ENCODE data around the gene LIMS1.
A peak's percentile ranks its signal among the peaks of the same experiment; 100 is the strongest.
"Not testable (repeated sequence)": the region's sequence is repeated elsewhere in the genome, so short reads cannot be mapped to it uniquely, and the experiment has no call there.

LIMS1 gene

DNA sequence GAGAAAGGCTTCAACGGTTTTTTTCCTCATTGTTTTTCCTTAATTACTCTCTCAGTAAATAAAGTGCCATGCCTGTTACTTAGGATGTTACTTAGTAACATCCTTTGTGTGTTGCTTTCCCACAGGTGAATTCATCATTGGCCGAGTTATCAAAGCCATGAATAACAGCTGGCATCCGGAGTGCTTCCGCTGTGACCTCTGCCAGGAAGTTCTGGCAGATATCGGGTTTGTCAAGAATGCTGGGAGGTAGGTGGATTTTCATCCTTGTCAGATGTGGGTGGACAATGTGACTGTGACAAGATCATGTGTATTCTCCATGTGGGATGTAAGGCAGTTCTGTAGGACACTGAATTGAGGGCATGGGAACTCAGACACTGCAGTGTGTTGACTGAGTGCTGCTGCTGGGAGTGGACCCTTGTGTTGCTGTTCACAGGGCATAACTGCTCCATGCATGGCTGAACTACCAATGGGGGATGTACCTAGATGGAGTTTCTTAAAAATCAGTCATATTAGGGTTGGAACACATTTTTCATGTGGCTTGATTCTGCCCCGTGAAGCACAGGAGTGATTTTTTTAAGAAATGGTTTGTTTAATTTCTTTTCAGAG, 138.0 kb downstream of the LIMS1 start:
- DNase-seq: not testable (repeated sequence)

DNA sequence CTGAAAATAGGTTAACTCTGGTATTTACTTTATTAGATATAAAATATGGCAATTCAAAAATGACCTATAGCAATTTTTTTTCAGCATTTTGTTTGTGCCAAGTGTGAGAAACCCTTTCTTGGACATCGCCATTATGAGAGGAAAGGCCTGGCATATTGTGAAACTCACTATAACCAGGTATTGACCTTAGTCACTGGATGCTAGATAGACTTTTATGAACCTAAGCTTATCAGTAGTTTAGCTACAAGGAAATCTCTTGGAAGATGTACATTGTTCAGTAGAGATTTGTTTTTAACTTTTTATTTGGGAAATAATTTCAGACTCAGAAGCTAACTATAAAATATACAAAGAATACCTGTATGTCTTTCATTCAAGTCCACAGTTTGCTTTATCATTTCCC, 142.3 kb downstream of the LIMS1 start:
- DNase-seq: not testable (repeated sequence)

DNA sequence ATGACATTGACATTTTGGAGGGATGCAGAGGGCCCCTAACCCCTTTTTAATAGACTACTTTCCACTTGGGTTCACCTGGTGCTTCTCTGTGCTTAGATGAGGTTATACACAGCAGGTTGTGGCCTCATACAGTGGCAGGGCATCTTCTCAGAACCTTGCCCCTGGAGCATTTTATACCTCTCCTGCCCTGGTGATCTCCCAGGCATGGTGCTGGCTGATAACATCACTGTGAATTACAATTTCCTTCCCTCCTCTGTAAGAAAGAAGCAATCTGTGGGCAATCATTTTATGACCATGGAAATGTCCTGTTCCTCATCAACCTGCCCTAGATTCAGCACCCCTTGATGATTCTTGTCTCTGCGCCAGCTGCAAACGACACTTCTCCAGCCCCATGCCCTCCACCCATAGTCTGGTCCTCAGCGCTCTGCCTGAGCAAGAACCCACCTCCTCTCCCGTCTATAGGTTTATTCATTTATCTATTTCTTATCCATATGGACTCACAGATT, 143.0 kb downstream of the LIMS1 start:
- not testable (repeated sequence) for DNase-seq

DNA sequence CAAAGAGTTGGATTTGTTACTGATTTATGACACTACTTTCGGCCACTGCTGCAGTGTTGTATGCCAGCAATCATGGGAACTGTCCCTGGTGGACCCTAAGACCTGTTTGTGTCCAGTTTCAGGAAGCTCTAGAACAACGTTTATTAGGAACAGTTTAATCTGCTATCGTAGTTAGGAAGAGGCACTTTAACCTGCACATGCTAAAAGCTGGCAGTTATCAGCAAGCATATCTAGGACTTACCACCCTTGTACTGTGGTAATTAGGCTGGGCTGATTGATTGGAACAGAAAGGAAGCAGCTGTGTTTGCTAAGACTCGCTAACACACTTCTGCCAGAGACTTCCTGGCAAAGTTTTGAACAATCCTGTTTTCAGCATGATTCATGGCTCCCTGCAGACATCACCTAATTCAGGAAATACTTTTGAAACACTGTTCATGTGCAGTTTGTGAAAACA, 144.0 kb downstream of the LIMS1 start:
- DNase-seq: not testable (repeated sequence)

DNA sequence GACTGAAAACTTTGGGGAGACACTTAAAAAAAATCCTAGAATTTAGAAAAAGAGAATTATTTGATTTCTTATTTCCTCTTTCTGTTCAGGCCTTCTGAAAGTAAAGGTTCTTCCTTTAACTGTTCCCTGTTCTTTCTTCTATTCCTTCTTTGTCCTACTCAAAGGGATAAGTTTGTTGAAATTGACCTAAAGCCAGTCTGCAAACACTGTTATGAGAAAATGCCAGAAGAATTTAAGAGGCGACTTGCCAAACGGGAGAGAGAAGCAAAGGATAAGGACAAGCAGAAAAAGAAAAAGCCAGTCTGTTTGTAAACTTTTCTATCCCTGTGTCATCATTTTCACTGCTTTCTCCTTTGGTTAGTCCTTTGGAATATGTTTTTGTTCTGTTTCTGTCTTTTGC, 146.5 kb downstream of the LIMS1 start:
- DNase-seq: not testable (repeated sequence)

DNA sequence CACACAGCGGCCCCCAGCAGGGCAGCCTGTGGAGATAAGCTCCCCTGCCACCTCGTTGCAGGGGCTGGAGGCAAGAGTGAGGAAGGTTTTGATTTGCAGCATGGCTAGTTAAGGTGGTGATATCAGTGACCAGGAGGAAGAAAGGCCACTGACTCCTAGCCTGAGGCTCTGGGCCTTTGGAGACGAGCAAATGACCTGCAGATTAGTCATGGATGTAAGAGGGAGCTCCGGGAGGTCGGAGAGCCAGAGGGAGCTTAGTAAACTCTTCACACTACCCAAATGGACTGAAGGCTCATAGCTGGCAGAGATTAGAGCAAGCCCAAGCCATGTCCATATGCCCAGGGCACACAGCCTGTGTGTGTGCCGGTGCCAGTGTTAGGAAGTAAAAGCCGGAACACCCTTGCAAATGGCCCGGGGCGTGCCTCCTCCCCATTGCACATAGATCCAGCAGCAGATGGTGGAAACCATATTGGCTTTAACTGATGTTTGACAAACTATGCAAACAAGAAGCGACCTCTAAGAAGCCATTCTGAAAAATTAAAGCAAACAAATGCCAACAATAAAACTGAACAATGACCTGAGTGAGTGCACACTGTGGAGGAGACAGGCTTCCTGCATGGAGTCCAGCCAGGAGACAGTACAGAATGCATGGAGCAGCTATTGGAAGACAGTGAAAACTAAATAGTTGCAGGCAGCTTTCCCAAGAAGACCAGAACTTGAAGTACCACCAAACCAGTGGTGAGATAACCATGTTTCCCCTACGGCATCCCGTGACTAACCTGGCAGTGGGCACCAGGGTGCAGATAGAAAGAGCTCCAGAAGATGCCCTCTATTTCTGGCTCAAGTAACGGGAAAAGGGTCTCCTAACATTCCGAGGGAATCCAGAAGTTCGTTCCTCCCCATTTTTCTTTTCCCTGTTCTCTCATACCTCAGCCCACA, 154.8 kb downstream of the LIMS1 start:
- not testable (repeated sequence) for DNase-seq

DNA sequence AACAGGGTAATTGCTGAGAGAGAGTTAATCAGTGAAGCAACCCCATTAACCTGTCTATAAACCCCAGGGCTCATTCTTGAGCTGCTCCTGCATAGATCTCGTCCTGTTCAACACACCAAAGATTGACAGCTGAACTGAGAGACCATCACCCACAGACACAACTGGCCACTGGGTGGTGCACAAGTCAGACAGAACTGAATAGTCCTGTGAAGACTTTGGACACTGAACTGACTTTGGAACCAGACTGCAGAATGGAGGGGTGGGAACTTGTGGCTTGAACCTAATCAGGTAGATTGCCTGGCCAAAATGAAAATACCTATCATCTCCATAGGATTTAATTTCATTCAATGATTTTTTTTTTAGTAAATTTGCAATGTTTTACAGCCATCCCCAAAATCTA, 155.7 kb downstream of the LIMS1 start:
- DNase-seq: peak; percentile 8

DNA sequence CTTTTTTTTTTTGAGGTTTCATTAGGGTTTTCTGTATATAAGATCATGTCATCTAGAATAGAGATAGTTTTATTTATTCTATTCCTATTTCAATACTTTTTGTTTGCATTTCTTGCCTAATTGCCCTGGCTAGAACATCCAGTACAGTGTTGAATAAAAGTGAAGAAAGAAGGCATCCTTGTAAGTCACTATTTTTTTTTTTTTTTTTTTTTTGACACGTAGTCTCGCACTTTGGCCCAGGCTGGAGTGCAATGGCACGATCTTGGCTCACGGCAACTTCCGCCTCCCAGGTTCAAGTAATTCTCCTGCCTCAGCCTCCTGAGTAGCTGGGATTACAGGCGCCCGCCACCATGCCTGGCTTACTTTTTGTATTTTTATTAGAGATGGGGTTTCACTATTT, 157.2 kb downstream of the LIMS1 start:
- DNase-seq: no peak

DNA sequence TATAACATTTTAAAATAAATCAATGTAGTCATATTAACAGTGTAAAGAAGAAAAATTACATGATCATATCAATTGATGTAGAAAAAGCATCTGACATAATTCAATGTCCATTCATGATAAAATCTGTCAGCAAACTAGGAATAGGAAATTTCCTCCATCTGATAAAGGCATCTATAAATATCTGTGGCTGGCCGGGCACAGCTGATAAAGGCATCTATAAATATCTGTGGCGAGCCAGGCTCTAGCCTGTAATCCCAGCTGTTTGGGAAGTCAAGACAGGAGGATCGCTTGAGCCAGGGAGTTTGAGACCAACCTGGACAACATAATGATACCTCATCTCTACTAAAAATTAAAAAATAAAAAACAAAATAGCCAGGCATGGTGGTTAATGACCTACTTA, 166.9 kb downstream of the LIMS1 start:
- DNase-seq: no peak

DNA sequence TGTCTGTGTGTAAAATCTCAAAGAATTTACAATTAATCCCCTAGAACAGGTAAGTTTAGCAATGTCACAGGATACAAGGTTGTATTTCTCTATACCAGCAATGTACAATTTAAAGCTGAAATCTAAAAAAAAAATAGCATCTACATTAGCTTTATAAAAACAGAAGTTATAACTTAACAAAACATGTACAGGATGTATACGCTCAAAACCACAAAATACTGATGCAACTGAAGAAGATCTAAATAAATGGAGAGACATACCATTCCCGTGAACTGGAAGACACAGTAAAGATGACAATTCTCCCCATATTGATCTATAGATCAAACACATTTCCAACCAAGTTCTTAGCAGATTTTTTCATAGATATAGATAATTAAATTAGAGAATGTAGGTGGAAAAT, 167.5 kb downstream of the LIMS1 start:
- no peak for DNase-seq

DNA sequence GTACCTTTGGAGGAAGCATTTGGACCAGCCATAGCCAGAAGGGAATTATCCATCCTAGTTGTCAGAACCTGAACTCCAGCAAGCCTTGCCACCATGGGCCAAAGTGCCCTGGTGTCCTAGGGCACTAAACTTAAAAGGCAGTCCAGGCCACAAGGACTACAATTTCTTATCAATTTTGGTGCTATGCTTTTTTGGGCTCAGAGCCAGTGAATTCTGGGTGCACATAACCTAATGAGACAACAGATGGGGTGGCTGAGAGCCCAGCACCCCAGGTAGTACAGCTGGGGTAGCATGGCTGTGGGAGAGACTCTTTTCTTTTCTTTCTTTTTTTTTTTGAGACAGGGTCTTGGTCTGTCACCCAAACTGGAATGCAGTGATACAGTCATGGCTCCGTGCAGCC, 170.6 kb downstream of the LIMS1 start:
- DNase-seq: no peak

DNA sequence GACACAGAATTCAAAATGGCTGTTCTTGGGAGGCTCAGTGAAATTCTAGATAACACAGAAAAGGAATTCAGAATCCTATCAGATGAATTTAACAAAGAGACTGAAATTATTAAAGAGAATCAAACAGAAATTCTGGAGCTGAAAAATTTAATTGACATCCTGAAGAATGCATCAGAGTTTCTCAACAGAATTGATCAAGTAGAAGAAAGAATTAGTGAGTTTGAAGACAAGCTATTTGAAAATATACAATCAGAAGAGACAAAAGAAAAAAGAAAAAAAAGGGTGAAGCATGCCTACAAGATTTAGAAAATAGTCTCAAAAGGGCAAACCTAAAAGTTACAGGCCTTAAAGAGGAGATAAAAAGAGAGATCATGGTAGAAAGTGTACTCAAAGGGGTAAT, 173.0 kb downstream of the LIMS1 start:
- no peak for DNase-seq

DNA sequence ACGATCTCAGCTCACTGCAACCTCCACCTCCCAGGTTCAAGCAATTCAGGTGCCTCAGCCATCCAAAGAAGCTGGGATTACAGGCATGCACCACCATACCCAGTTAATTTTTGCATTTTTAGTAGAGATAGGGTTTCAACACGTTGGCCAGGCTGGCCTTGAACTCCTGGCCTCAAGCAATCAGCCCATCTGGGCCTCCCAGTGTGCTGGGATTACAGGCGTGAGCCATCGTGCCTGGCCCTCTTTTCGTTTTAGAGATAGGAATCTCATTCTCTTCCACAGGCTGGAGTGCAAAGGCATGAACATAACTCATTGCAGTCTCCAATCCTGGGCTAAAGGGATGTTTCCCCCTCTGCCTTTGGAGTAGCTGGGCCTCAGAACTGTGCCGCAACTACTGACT, 182.7 kb downstream of the LIMS1 start:
- not testable (repeated sequence) for DNase-seq

DNA sequence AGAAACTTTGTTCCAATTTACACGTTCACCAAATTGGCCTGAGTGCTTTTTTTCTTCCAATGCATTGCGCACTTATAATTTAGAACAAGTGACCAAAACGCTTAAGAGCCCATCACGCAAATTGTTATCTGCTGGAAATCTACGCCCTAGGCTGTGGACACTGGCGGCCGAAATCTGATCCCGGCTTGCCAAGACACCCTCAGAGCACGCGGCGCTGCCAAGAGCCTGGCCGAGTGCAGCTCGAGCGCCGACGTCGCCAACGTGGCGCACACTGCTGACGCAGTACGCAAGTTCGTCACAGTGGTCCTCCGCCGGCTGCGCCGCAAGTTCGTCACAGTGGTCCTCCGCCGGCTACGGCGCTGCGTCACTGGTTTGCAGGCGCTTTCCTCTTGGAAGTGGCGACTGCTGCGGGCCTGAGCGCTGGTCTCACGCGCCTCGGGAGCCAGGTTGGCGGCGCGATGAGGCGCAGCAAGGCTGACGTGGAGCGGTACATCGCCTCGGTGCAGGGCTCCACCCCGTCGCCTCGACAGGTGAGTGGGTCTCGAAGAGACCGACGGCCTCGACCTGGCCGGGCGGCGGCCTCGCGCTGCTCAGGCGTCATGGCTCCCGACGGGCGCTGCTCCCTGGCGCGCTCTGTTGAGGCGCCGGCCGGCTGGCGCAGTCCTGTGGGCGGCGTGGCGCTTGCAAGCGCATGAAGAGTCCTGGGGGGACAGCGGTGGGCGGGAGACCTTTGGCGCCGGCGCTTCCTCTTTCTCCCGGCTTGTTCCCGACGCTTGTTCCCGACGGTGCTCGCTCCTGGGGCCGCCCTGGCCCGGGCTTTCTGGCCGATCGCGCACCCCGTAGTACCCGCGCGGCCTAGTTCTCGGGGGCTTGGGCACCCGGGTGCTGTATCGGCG, 185.1 kb downstream of the LIMS1 start, which contains the start of gene RANBP2:
Gene RANBP2 (plus strand): TSS at position 334 of the 896 bp plus-strand sequence. CDS start 125 bp downstream, at position 459.
- peak; percentile 93 for DNase-seq

DNA sequence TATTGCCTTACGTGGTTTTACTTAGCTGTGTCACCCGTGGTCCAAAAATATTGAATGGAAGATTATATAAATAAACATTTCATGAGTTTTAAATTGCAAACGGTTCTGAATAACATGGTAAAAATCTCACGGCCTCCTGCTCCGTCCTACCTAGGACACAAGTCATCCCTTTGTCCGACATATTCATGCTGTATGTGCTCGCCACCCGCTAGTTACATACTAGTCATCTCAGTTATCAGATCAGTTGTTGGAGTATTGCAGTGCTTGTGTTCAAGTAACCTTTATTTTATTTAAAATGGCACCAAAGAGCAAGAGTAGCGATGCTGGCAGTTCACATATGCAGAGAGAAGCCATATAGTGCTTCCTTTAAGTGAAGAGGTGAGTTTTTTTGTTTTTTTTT, 191.8 kb downstream of the LIMS1 start:
- DNase-seq: not testable (repeated sequence)

DNA sequence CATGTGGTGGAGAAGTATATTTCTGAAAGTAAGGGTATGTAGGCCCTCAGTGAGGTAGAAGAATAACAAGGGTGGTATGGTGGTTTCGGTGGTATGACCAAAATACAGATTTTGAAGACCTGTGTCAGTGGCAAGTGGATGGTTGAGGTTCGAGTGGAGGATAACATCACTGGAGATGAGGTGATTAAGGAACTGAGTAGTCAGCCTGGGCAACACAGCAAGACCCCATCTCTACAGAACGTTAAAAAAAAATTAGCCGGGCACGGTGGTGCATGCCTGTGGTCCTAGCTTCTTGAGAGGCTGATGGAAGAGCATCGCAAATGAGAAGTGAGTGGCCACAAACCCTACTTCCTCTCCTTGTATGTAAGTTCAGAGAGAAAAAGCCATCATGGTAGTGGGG, 200.4 kb downstream of the LIMS1 start:
- not testable (repeated sequence) for DNase-seq
